ENCODE results near the gene COL25A1. TPM values are rescaled to one million over a fixed set of nuclear protein-coding genes. Genes with fewer than 3 reads are reported as not detected.

COL25A1 gene
- polyA plus RNA-seq, 2 of the 4 experiments (the other 2 are of a cell fraction) = not detected

DNA sequence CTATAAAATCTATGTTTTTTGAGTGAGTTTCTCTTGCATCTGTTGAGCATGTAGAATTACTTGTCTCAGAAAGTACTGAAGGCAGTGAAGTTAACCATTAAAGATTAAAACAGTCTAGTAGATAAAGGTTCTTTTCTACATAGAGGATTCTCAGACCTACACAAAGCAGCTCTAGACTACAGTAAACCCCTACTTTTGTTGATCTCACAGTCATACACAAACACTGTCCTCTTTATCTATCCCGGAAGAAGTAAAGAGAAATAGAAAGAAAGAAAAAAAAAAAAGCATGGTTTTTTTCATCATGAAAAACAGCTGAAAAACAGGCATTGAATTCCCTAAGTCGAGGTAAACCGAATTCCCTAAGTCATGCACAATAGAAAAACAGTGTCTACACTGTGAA is 58.6 kb downstream of the COL25A1 start:
- Histone ChIP-seq H3K9me3 (no peaks in the 10 kb centered on the region), H3K4me3 (no peak overlapping the region), H3K4me2 (no peak overlapping the region), H3K27ac (no peak overlapping the region), H3K4me1 (no peaks in the 10 kb centered on the region)
- FAIRE-seq (no peak), DNase-seq (ENCODE audit: low read depth in 1 of 2, low spot score in 1 of 2) (no peak), ATAC-seq (no peak)
- CTCF ChIA-PET = no interaction called here
- no peak for TF ChIP-seq ZNF302 (CRISPR knock-in tag; IDR thresholded peaks at IDR 0.05)
- TF ChIP-seq ZSCAN20 (CRISPR knock-in tag; IDR thresholded peaks at IDR 0.05) = no peak
- no peak for TF ChIP-seq KDM1A (IDR thresholded peaks at IDR 0.05; ENCODE audit: low read depth)
- TF ChIP-seq RARB (CRISPR knock-in tag; IDR thresholded peaks at IDR 0.05) = no peak
- no peak for TF ChIP-seq JUNB (IDR thresholded peaks at IDR 0.05)
- no peak for TF ChIP-seq MYC (IDR thresholded peaks at IDR 0.05; ENCODE audit: borderline replicate concordance, low read length)
- TF ChIP-seq, protein P1, sequence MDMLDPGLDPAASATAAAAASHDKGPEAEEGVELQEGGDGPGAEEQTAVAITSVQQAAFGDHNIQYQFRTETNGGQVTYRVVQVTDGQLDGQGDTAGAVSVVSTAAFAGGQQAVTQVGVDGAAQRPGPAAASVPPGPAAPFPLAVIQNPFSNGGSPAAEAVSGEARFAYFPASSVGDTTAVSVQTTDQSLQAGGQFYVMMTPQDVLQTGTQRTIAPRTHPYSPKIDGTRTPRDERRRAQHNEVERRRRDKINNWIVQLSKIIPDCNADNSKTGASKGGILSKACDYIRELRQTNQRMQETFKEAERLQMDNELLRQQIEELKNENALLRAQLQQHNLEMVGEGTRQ (IDR thresholded peaks at IDR 0.05) = no peak
- no peak for TF ChIP-seq POLR2A (IDR thresholded peaks at IDR 0.05; ENCODE audit: low read length)
- TF ChIP-seq, protein P2, sequence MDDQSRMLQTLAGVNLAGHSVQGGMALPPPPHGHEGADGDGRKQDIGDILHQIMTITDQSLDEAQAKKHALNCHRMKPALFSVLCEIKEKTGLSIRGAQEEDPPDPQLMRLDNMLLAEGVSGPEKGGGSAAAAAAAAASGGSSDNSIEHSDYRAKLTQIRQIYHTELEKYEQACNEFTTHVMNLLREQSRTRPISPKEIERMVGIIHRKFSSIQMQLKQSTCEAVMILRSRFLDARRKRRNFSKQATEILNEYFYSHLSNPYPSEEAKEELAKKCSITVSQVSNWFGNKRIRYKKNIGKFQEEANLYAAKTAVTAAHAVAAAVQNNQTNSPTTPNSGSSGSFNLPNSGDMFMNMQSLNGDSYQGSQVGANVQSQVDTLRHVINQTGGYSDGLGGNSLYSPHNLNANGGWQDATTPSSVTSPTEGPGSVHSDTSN (IDR thresholded peaks at IDR 0.05) = no peak
- TF ChIP-seq KDM5A (IDR thresholded peaks at IDR 0.05) = no peak
- TF ChIP-seq ZC3H11A (IDR thresholded peaks at IDR 0.05) = no peak
- TF ChIP-seq NFE2L2 (conservative IDR thresholded peaks at IDR 0.05; ENCODE audit: low read length) = no peak
- TF ChIP-seq BHLHE40 (IDR thresholded peaks at IDR 0.05; ENCODE audit: low read depth, low read length) = no peak
- no peak for TF ChIP-seq EHMT2 (IDR thresholded peaks at IDR 0.05; ENCODE audit: low read depth)
- no peak for TF ChIP-seq CBX2 (IDR thresholded peaks at IDR 0.05; ENCODE audit: borderline replicate concordance, low read depth)
- TF ChIP-seq RCOR1 (IDR thresholded peaks at IDR 0.05; ENCODE audit: low read depth, low read length) = no peak
- no peak for TF ChIP-seq CBX8 (IDR thresholded peaks at IDR 0.05)
- TF ChIP-seq ESRRA (IDR thresholded peaks at IDR 0.05; ENCODE audit: borderline replicate concordance, low read length) = no peak
- TF ChIP-seq MAFK (IDR thresholded peaks at IDR 0.05; ENCODE audit: partially characterized antibody) = no peak
- POLR2A ChIA-PET = no interaction called here
- 7% methylated on average over 3 of the region's 3 CpGs for WGBS (ENCODE audit: missing lambda C conversion rate)

DNA sequence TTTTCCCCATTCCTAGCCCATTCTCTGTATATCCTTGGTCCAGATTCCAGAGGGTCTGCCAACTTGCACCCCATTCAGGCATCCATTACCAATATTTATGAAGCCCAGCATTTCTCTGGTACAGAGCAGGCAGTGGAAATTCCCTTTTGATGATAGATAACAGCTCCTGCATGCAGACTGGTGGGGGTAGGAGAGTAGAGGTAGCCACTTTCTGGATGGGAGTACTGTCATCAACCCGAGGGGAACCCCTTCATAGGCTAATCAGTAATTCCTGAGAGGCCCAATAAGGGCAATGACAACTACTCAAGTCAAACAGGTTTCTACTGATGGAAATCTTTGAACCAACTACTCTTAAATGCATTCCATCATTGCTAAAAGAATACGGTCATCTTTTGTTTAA is 63.7 kb downstream of the COL25A1 start:
- FAIRE-seq = no peak
- POLR2A ChIA-PET = no interaction called here
- CTCF ChIA-PET = no interaction called here

More for the DNA sequence above, 63.7 kb downstream of the COL25A1 start:
- Histone ChIP-seq H3K4me1 (no peaks in the 10 kb centered on the region), H3K9me3 (no peaks in the 10 kb centered on the region), H3K4me2 (no peak overlapping the region), H3K4me3 (no peak overlapping the region), H3K27ac (no peak overlapping the region)
- ATAC-seq (no peak), DNase-seq (ENCODE audit: low read depth in 1 of 2, low spot score in 1 of 2) (no peak)
- WGBS (ENCODE audit: missing lambda C conversion rate) = 20% methylated on average over 2 of the region's 2 CpGs
- TF ChIP-seq HDAC2 (IDR thresholded peaks at IDR 0.05) (no peak), TP53 (CRISPR knock-in tag; IDR thresholded peaks at IDR 0.05) (no peak), MAZ (IDR thresholded peaks at IDR 0.05; ENCODE audit: borderline replicate concordance, low read depth, low read length) (no peak), EP300 (IDR thresholded peaks at IDR 0.05) (no peak), PHF8 (IDR thresholded peaks at IDR 0.05; ENCODE audit: borderline replicate concordance, low read depth) (no peak), ESRRA (IDR thresholded peaks at IDR 0.05; ENCODE audit: borderline replicate concordance, low read length) (no peak), CHD2 (IDR thresholded peaks at IDR 0.05; ENCODE audit: low read length, partially characterized antibody) (no peak)
- TF ChIP-seq, protein P2 (IDR thresholded peaks at IDR 0.05) = no peak
- TF ChIP-seq, protein P3, sequence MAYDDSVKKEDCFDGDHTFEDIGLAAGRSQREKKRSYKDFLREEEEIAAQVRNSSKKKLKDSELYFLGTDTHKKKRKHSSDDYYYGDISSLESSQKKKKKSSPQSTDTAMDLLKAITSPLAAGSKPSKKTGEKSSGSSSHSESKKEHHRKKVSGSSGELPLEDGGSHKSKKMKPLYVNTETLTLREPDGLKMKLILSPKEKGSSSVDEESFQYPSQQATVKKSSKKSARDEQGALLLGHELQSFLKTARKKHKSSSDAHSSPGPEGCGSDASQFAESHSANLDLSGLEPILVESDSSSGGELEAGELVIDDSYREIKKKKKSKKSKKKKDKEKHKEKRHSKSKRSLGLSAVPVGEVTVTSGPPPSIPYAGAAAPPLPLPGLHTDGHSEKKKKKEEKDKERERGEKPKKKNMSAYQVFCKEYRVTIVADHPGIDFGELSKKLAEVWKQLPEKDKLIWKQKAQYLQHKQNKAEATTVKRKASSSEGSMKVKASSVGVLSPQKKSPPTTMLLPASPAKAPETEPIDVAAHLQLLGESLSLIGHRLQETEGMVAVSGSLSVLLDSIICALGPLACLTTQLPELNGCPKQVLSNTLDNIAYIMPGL (CRISPR knock-in tag; IDR thresholded peaks at IDR 0.05; ENCODE audit: borderline replicate concordance) = no peak
